ENCODE results near the gene S100P.

S100P gene

DNA sequence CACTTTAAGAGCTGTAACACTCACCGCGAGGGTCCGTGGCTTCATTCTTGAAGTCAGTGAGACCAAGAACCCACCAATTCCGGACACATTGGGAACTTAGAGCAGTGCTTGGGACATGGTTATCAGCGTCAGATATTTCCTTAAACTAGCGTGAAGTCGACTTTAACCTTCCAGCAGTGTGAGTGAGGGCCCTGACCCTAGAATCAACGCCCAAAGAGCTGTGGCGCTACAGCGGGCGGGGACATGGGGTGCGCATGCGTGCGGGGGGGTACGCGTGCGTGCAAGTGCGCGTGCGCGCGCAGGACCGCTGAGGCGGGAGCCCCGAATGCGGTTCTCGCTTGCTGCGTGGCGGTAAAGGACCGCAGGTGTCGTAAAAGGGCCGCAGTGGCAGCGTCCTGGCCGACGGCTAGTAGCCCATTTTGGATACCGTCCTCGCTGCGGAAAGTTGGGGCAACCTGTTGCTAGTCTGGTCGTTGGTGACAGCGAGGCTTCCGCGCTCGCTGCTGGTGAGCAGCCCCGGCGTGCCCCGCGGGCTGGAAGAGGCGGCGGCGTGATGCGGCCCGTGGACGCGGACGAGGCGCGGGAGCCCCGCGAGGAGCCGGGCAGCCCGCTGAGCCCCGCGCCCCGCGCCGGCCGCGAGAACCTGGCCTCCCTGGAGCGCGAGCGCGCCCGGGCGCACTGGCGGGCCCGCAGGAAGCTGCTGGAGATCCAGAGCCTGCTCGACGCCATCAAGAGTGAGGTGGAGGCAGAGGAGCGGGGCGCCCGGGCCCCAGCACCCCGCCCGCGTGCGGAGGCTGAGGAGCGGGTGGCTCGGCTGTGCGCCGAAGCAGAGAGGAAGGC, 19.8 kb upstream of the S100P start:
- DNase-seq (ENCODE audit: extremely low read depth, low read depth) = peak; percentile 88
- H3K4me3 ChIP-seq (replicated peaks; ENCODE audit: low read depth, low read length) = peak overlapping the region; percentile 79
- no peak for TF ChIP-seq CTCF (IDR thresholded peaks at IDR 0.05; ENCODE audit: low read depth, low read length, missing control alignments)

DNA sequence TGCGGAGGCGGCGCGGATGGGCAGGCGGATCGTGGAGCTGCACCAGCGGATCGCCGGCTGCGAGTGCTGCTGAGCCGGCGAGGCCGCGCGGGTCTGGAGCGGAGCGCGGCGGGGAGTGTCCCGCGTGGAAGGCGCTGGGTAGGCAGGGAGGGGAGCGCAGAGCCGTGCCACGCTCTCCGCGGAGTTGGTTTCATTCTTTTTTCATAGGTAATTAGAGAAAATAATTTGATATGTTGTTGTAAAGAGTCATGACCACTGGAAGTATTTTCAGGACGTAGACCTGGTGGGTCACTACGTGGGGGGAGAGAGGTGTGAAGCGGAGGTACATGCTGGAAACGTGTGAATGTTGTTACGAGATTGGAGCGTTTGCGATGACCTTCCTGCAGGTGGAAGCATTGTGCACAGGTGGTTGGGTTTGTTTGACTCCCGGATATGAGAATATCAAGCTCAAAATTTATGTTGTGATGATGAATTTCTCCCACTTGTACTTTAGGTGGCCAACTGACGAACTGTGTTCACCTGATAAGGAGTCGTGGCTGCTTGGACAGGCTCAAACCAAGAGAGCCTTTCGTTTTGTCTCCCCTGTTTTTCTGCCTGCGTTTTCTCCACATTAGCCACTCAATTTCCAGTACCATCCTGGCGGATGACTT, 19.1 kb upstream of the S100P start:
- TF ChIP-seq CTCF (IDR thresholded peaks at IDR 0.05; ENCODE audit: low read depth, low read length, missing control alignments) = peak; percentile 38
- DNase-seq (ENCODE audit: extremely low read depth, low read depth) = no peak

GRCh38 chr4:6676722-6677558, 16.7 kb upstream of the S100P start:
- DNase-seq (ENCODE audit: extremely low read depth, low read depth) = no peak
- no peak for TF ChIP-seq CTCF (IDR thresholded peaks at IDR 0.05; ENCODE audit: low read depth, low read length, missing control alignments)
- peak overlapping the region; percentile 79 for H3K4me3 ChIP-seq (replicated peaks; ENCODE audit: low read depth, low read length)

More for the DNA sequence above, 19.1 kb upstream of the S100P start:
- H3K4me3 ChIP-seq (replicated peaks; ENCODE audit: low read depth, low read length) = peak overlapping the region; percentile 79

DNA sequence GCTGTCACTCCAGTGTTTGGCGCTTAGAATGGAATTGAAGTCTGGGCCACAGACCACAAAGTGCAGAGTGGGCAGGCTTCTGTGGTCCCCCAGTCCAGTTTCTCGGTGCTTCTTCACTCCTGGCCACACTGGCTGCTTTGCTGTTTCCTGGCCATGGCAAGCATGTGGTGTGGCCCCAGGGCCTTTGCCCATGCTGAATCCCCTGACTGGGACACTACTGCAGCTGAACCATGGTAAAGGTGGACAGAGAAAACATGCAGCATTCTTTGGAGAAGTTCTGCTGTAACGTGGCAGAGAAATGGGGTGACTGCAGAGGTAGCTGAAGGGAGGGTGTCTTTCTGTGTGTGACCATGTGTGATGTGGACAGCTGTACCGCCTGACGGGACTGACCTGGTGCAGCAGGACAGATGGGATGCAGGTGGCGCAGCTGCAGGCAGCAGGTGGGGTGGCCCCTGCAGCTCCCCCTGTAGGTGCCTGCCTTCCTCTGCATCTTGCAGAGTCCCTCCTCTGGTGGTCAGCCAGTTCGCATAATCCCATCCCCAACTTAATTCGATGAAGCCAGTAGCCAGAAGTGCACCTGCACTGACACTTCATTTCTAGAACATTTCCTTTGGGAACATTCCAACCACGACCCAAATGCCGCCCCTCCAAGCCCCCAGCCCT, 13.2 kb upstream of the S100P start:
- no peak for DNase-seq (ENCODE audit: extremely low read depth, low read depth)
- TF ChIP-seq CTCF (IDR thresholded peaks at IDR 0.05; ENCODE audit: low read depth, low read length, missing control alignments) = peak; percentile 40
- H3K4me3 ChIP-seq (replicated peaks; ENCODE audit: low read depth, low read length) = no peak overlapping the region

GRCh38 chr4:6681191-6681590, 12.5 kb upstream of the S100P start:
- H3K4me3 ChIP-seq (replicated peaks; ENCODE audit: low read depth, low read length) = no peak overlapping the region
- no peak for DNase-seq (ENCODE audit: extremely low read depth, low read depth)
- peak; percentile 22 for TF ChIP-seq CTCF (IDR thresholded peaks at IDR 0.05; ENCODE audit: low read depth, low read length, missing control alignments)
